IPS-20b (cell line): ENCODE results near the gene CNRIP1.

Experiments
- H3K27ac ChIP-seq: one replicate; pipeline ENCODE4 v1.5.1; 2013; ENCODE audit warnings: low read length
- H3K27me3 ChIP-seq: 2 replicates; pipeline ENCODE4 v1.6.1; 2013; ENCODE audit warnings: mild to moderate bottlenecking, low read length, inconsistent platforms; ENCODE audit not compliant: insufficient read depth
- H3K36me3 ChIP-seq: 2 replicates; pipeline ENCODE4 v1.6.1; 2013; ENCODE audit warnings: low read depth, mild to moderate bottlenecking, inconsistent platforms, low read length, moderate library complexity; ENCODE audit not compliant: insufficient read depth
- H3K4me1 ChIP-seq: 2 replicates; pipeline ENCODE4 v1.6.1; 2013; ENCODE audit warnings: mild to moderate bottlenecking, control low read depth, inconsistent platforms, low read length, moderate library complexity; ENCODE audit not compliant: insufficient read depth
- H3K4me3 ChIP-seq: 2 replicates; pipeline ENCODE4 v1.5.1; 2013; ENCODE audit warnings: mild to moderate bottlenecking, low read length, inconsistent platforms
- H3K9ac ChIP-seq: 2 replicates; pipeline ENCODE4 v1.6.1; 2013; ENCODE audit warnings: low read depth, mild to moderate bottlenecking, inconsistent platforms, low read length, moderate library complexity
- H3K9me3 ChIP-seq: 2 replicates; pipeline ENCODE4 v1.6.1; 2013; ENCODE audit warnings: mild to moderate bottlenecking, low read depth, low read length, inconsistent platforms; ENCODE audit not compliant: insufficient read depth

CNRIP1 gene

GRCh38 chr2:68319398-68320117, at the start of gene CNRIP1:
Gene CNRIP1, minus strand, starts transcription at chr2:68319949. Its CDS starts 549 bp downstream, at chr2:68319400.
- Histone ChIP-seq H3K36me3 (no peaks in the 10 kb centered on the region), H3K4me1 (peaks cover 3% of the 10 kb centered on the region; the same call in 1 of the 2 replicates), H3K9ac (peak within 1 kb of the TSS; percentile 71; the same call in 1 of the 2 replicates), H3K4me3 (peak within 1 kb of the TSS; percentile 75), H3K27ac (no peak within 1 kb of the TSS), H3K27me3 (peaks cover 69% of the 10 kb centered on the region), H3K9me3 (no peaks in the 10 kb centered on the region)

GRCh38 chr2:68369337-68369734, 49.6 kb upstream of the CNRIP1 start:
- Histone ChIP-seq H3K4me1 (no peaks in the 10 kb centered on the region), H3K4me3 (no peak overlapping the region), H3K27me3 (no peaks in the 10 kb centered on the region), H3K36me3 (no peaks in the 10 kb centered on the region), H3K9ac (no peak overlapping the region), H3K27ac (no peak overlapping the region), H3K9me3 (no peaks in the 10 kb centered on the region)

GRCh38 chr2:68368654-68369336, 49.0 kb upstream of the CNRIP1 start:
- no peaks in the 10 kb centered on the region for H3K9me3 ChIP-seq
- no peaks in the 10 kb centered on the region for H3K4me1 ChIP-seq
- H3K36me3 ChIP-seq: no peaks in the 10 kb centered on the region
- H3K27ac ChIP-seq: no peak overlapping the region
- no peak overlapping the region for H3K4me3 ChIP-seq
- no peak overlapping the region for H3K9ac ChIP-seq
- H3K27me3 ChIP-seq: no peaks in the 10 kb centered on the region

- no peaks in the 10 kb centered on the region for H3K9me3 ChIP-seq
- H3K4me3 ChIP-seq: no peak overlapping the region
- H3K27me3 ChIP-seq: no peaks in the 10 kb centered on the region
- no peak overlapping the region for H3K9ac ChIP-seq
- no peaks in the 10 kb centered on the region for H3K4me1 ChIP-seq
- H3K27ac ChIP-seq: no peak overlapping the region
- H3K36me3 ChIP-seq: no peaks in the 10 kb centered on the region
Measured at GRCh38 chr2:68367953-68368653, 48.4 kb upstream of the CNRIP1 start.

- no peak overlapping the region for H3K27ac ChIP-seq
- peaks cover 7% of the 10 kb centered on the region; the same call in 1 of the 2 replicates for H3K27me3 ChIP-seq
- no peaks in the 10 kb centered on the region for H3K36me3 ChIP-seq
- no peak overlapping the region for H3K9ac ChIP-seq
- no peaks in the 10 kb centered on the region for H3K4me1 ChIP-seq
- H3K4me3 ChIP-seq: no peak overlapping the region
- no peaks in the 10 kb centered on the region for H3K9me3 ChIP-seq
Measured at GRCh38 chr2:68366083-68366560, 46.4 kb upstream of the CNRIP1 start.

- H3K9me3 ChIP-seq: no peaks in the 10 kb centered on the region
- H3K4me3 ChIP-seq: no peak within 1 kb of the TSS
- no peaks in the 10 kb centered on the region for H3K4me1 ChIP-seq
- no peak within 1 kb of the TSS for H3K9ac ChIP-seq
- no peaks in the 10 kb centered on the region for H3K36me3 ChIP-seq
- peaks cover 7% of the 10 kb centered on the region; the same call in 1 of the 2 replicates for H3K27me3 ChIP-seq
- H3K27ac ChIP-seq: no peak within 1 kb of the TSS
Measured at GRCh38 chr2:68365087-68365486, 45.3 kb upstream of the CNRIP1 start, which contains the start of gene PLEK. Gene PLEK, plus strand, starts transcription at chr2:68365282. Its CDS starts 70 bp downstream, at chr2:68365352.

- Histone ChIP-seq H3K9ac (no peak overlapping the region), H3K4me3 (no peak overlapping the region), H3K27ac (no peak overlapping the region), H3K27me3 (peaks cover 7% of the 10 kb centered on the region; the same call in 1 of the 2 replicates), H3K4me1 (no peaks in the 10 kb centered on the region), H3K36me3 (no peaks in the 10 kb centered on the region), H3K9me3 (no peaks in the 10 kb centered on the region)
Measured at GRCh38 chr2:68363721-68364120, 44.0 kb upstream of the CNRIP1 start.

GRCh38 chr2:68362749-68363148, 43.0 kb upstream of the CNRIP1 start:
- H3K9me3 ChIP-seq: no peaks in the 10 kb centered on the region
- no peak overlapping the region for H3K27ac ChIP-seq
- H3K4me3 ChIP-seq: no peak overlapping the region
- H3K27me3 ChIP-seq: peaks cover 7% of the 10 kb centered on the region; the same call in 1 of the 2 replicates
- no peaks in the 10 kb centered on the region for H3K36me3 ChIP-seq
- no peak overlapping the region for H3K9ac ChIP-seq
- no peaks in the 10 kb centered on the region for H3K4me1 ChIP-seq

- H3K27ac ChIP-seq: no peak overlapping the region
- H3K36me3 ChIP-seq: no peaks in the 10 kb centered on the region
- H3K9me3 ChIP-seq: no peaks in the 10 kb centered on the region
- no peaks in the 10 kb centered on the region for H3K4me1 ChIP-seq
- no peak overlapping the region for H3K9ac ChIP-seq
- no peak overlapping the region for H3K4me3 ChIP-seq
- H3K27me3 ChIP-seq: peaks cover 7% of the 10 kb centered on the region; the same call in 1 of the 2 replicates
Measured at GRCh38 chr2:68362069-68362468, 42.3 kb upstream of the CNRIP1 start.

- Histone ChIP-seq H3K9me3 (no peaks in the 10 kb centered on the region), H3K4me3 (no peak overlapping the region), H3K4me1 (no peaks in the 10 kb centered on the region), H3K27ac (no peak overlapping the region), H3K9ac (no peak overlapping the region), H3K36me3 (no peaks in the 10 kb centered on the region), H3K27me3 (peaks cover 7% of the 10 kb centered on the region; the same call in 1 of the 2 replicates)
Measured at GRCh38 chr2:68359889-68360288, 40.1 kb upstream of the CNRIP1 start.

- H3K9ac ChIP-seq: no peak overlapping the region
Measured at GRCh38 chr2:68357605-68358337, 38.0 kb upstream of the CNRIP1 start.

More at GRCh38 chr2:68357605-68358337, 38.0 kb upstream of the CNRIP1 start:
- no peak overlapping the region for H3K27ac ChIP-seq
- H3K4me3 ChIP-seq: no peak overlapping the region
- no peaks in the 10 kb centered on the region for H3K36me3 ChIP-seq
- H3K9me3 ChIP-seq: no peaks in the 10 kb centered on the region
- no peaks in the 10 kb centered on the region for H3K4me1 ChIP-seq
- peaks cover 7% of the 10 kb centered on the region; the same call in 1 of the 2 replicates for H3K27me3 ChIP-seq
